ENCODE measurements around the gene TARS2.

TARS2 gene, protein sequence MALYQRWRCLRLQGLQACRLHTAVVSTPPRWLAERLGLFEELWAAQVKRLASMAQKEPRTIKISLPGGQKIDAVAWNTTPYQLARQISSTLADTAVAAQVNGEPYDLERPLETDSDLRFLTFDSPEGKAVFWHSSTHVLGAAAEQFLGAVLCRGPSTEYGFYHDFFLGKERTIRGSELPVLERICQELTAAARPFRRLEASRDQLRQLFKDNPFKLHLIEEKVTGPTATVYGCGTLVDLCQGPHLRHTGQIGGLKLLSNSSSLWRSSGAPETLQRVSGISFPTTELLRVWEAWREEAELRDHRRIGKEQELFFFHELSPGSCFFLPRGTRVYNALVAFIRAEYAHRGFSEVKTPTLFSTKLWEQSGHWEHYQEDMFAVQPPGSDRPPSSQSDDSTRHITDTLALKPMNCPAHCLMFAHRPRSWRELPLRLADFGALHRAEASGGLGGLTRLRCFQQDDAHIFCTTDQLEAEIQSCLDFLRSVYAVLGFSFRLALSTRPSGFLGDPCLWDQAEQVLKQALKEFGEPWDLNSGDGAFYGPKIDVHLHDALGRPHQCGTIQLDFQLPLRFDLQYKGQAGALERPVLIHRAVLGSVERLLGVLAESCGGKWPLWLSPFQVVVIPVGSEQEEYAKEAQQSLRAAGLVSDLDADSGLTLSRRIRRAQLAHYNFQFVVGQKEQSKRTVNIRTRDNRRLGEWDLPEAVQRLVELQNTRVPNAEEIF

GRCh38 chr1:150486966-150487762 lies at the start of gene TARS2:
Gene TARS2, plus strand, starts transcription at chr1:150487419. Its CDS starts 32 bp downstream, at chr1:150487451.
- no peak for TF ChIP-seq CTCF (IDR thresholded peaks at IDR 0.05; ENCODE audit: low read length)
- no peak for TF ChIP-seq EZH2 (optimal IDR thresholded peaks at IDR 0.05; ENCODE audit: low read depth, low read length)
- no peak for TF ChIP-seq EZH2phosphoT487 (IDR thresholded peaks at IDR 0.05; ENCODE audit: low read length)
- Histone ChIP-seq H3K9ac (ENCODE audit: low read length) (peak within 1 kb of the TSS; percentile 83), H3K9me3 (replicated peaks; ENCODE audit: insufficient read depth, low read length) (no peaks in the 10 kb centered on the region), H3K27me3 (replicated peaks; ENCODE audit: insufficient read depth, low read length) (no peaks in the 10 kb centered on the region), H3K4me1 (ENCODE audit: low read length) (0 out of 2 replicates have a peak, but pooled peaks cover 4% of the 10 kb centered on the region), H3K36me3 (replicated peaks; ENCODE audit: insufficient read depth, low read length) (no peaks in the 10 kb centered on the region), H3K79me2 (ENCODE audit: low read length) (peaks cover 15% of the 10 kb centered on the region), H3K9me2 (replicated peaks; ENCODE audit: insufficient read depth, low read length) (no peaks in the 10 kb centered on the region), H3K4me3 (ENCODE audit: low read length) (peak within 1 kb of the TSS; percentile 98), H3F3A (ENCODE audit: insufficient read depth, low read length) (peaks cover 8% of the 10 kb centered on the region), H3K27ac (ENCODE audit: low read length) (peak within 1 kb of the TSS; percentile 47; the same call in 1 of the 2 replicates), H4K20me1 (ENCODE audit: insufficient read depth, low read length) (no peaks in the 10 kb centered on the region), H3K4me2 (ENCODE audit: low read depth, low read length) (peak within 1 kb of the TSS; percentile 87), H2AFZ (ENCODE audit: low read length) (peak within 1 kb of the TSS; percentile 93)
- peak; percentile 100 for DNase-seq

DNA sequence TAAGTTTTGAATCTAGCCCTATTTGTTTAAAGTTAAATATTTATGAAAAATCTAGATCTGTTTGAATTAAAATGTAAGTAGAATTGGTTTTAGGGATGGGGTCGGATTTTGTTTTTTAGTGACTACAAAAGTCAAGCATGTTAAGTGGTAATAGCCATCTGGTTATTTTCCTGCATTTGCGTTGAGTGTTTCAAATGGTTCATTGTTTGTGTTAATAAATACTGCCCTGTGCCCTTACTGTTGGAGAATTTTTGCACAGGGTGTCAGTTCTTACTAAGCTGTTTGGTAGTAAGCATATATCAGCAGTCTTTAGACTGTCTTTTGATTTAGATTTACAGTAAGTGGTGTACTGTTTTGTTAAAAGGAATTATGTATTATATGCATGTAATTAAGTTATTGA lies 46.1 kb upstream of the TARS2 start:
- H4K20me1 ChIP-seq (ENCODE audit: insufficient read depth, low read length), result no peaks in the 10 kb centered on the region
- H3K9ac ChIP-seq (ENCODE audit: low read length), result no peak overlapping the region
- H3K9me3 ChIP-seq (replicated peaks; ENCODE audit: insufficient read depth, low read length), result no peaks in the 10 kb centered on the region
- H3K27ac ChIP-seq (ENCODE audit: low read length), result no peak overlapping the region
- no peaks in the 10 kb centered on the region for H3K9me2 ChIP-seq (replicated peaks; ENCODE audit: insufficient read depth, low read length)
- H2AFZ ChIP-seq (ENCODE audit: low read length), result no peak overlapping the region
- H3K27me3 ChIP-seq (replicated peaks; ENCODE audit: insufficient read depth, low read length), result no peaks in the 10 kb centered on the region
- peaks cover 1% of the 10 kb centered on the region; the same call in 1 of the 2 replicates for H3K36me3 ChIP-seq (replicated peaks; ENCODE audit: insufficient read depth, low read length)
- H3K79me2 ChIP-seq (ENCODE audit: low read length), result peaks cover 15% of the 10 kb centered on the region
- DNase-seq, result no peak
- H3K4me1 ChIP-seq (ENCODE audit: low read length), result no peaks in the 10 kb centered on the region
- no peak for TF ChIP-seq EZH2phosphoT487 (IDR thresholded peaks at IDR 0.05; ENCODE audit: low read length)
- TF ChIP-seq EZH2 (optimal IDR thresholded peaks at IDR 0.05; ENCODE audit: low read depth, low read length), result no peak
- TF ChIP-seq CTCF (IDR thresholded peaks at IDR 0.05; ENCODE audit: low read length), result no peak
- H3K4me3 ChIP-seq (ENCODE audit: low read length), result no peak overlapping the region
- H3K4me2 ChIP-seq (ENCODE audit: low read depth, low read length), result no peak overlapping the region
- H3F3A ChIP-seq (ENCODE audit: insufficient read depth, low read length), result no peaks in the 10 kb centered on the region

- no peak for DNase-seq
- Histone ChIP-seq H4K20me1 (ENCODE audit: insufficient read depth, low read length) (no peaks in the 10 kb centered on the region), H3K9me2 (replicated peaks; ENCODE audit: insufficient read depth, low read length) (no peaks in the 10 kb centered on the region), H3K9me3 (replicated peaks; ENCODE audit: insufficient read depth, low read length) (no peaks in the 10 kb centered on the region), H3K79me2 (ENCODE audit: low read length) (peaks cover under 1% of the 10 kb centered on the region; the same call in 1 of the 2 replicates), H3K9ac (ENCODE audit: low read length) (no peak overlapping the region), H3K27me3 (replicated peaks; ENCODE audit: insufficient read depth, low read length) (no peaks in the 10 kb centered on the region), H3K4me3 (ENCODE audit: low read length) (no peak overlapping the region), H3K27ac (ENCODE audit: low read length) (no peak overlapping the region), H3K4me2 (ENCODE audit: low read depth, low read length) (no peak overlapping the region), H3F3A (ENCODE audit: insufficient read depth, low read length) (no peaks in the 10 kb centered on the region), H3K36me3 (replicated peaks; ENCODE audit: insufficient read depth, low read length) (peaks cover 8% of the 10 kb centered on the region; the same call in 1 of the 2 replicates), H2AFZ (ENCODE audit: low read length) (no peak overlapping the region), H3K4me1 (ENCODE audit: low read length) (no peaks in the 10 kb centered on the region)
- no peak for TF ChIP-seq CTCF (IDR thresholded peaks at IDR 0.05; ENCODE audit: low read length)
- TF ChIP-seq EZH2phosphoT487 (IDR thresholded peaks at IDR 0.05; ENCODE audit: low read length), result no peak
- TF ChIP-seq EZH2 (optimal IDR thresholded peaks at IDR 0.05; ENCODE audit: low read depth, low read length), result no peak
Observed at GRCh38 chr1:150444232-150444631, 43.0 kb upstream of the TARS2 start.
